Measurements from ENCODE around the gene SLC39A3. TPM values are rescaled to one million over a fixed set of nuclear protein-coding genes. Genes with fewer than 3 reads are reported as not detected.

Gene SLC39A3
- total RNA-seq, 1 experiment from 2014 or later: 87.4 TPM

DNA sequence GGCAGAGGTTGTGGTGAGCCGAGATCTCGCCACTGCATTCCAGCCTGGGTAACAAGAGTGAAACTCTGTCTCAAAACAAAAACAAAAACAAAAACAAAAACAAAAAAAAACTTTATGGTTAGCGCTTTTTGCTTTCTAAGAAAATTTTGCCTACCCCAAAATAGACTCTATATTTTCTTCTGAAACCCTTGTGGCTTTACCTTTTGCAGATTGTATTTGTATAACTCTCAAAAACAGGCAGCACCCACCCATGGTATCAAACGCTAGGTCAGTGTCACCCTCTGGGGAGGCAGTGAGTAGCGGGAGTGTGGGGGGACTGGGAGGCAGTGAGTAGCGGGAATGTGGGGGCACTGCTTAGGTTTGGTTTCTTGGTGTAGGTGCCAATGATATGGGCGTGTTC, 7.5 kb upstream of the SLC39A3 start:
- intact Hi-C loops (cut with micrococcal nuclease): no loop called here
- DNase-seq (no peak), ATAC-seq (no peak)
- Histone ChIP-seq H3K27me3 (ENCODE audit: low read length) (0 out of 2 replicates have a peak, but pooled peaks cover 4% of the 10 kb centered on the region), H3K9me3 (ENCODE audit: low read length) (no peaks in the 10 kb centered on the region), H3K9me2 (replicated peaks; ENCODE audit: low read length) (no peaks in the 10 kb centered on the region), H4K20me1 (ENCODE audit: low read length) (no peaks in the 10 kb centered on the region), H3K27ac (ENCODE audit: low read length) (no peak overlapping the region), H3K4me2 (ENCODE audit: low read length) (no peak overlapping the region), H3K79me2 (ENCODE audit: low read length) (no peaks in the 10 kb centered on the region), H3K36me3 (ENCODE audit: low read depth, low read length) (no peaks in the 10 kb centered on the region), H3K4me1 (ENCODE audit: insufficient read depth, low read length) (no peaks in the 10 kb centered on the region), H3F3A (ENCODE audit: low read length, unreplicated experiment) (no peaks in the 10 kb centered on the region), H2AFZ (ENCODE audit: low read length) (no peak overlapping the region), H3K9ac (ENCODE audit: low read length) (no peak overlapping the region), H3K4me3 (ENCODE audit: low read length) (no peak overlapping the region)
- ChIA-PET CTCF (no interaction called here), POLR2A (ENCODE audit: unreplicated experiment) (no interaction called here)
- no TSS peak for BruUV-seq (replicated peaks)
- no peak for TF ChIP-seq EZH2phosphoT487 (IDR thresholded peaks at IDR 0.05; ENCODE audit: borderline replicate concordance, low read length)
- TF ChIP-seq, protein P1, sequence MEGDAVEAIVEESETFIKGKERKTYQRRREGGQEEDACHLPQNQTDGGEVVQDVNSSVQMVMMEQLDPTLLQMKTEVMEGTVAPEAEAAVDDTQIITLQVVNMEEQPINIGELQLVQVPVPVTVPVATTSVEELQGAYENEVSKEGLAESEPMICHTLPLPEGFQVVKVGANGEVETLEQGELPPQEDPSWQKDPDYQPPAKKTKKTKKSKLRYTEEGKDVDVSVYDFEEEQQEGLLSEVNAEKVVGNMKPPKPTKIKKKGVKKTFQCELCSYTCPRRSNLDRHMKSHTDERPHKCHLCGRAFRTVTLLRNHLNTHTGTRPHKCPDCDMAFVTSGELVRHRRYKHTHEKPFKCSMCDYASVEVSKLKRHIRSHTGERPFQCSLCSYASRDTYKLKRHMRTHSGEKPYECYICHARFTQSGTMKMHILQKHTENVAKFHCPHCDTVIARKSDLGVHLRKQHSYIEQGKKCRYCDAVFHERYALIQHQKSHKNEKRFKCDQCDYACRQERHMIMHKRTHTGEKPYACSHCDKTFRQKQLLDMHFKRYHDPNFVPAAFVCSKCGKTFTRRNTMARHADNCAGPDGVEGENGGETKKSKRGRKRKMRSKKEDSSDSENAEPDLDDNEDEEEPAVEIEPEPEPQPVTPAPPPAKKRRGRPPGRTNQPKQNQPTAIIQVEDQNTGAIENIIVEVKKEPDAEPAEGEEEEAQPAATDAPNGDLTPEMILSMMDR (conservative IDR thresholded peaks at IDR 0.05; ENCODE audit: low read depth, low read length): no peak
- no peak for TF ChIP-seq EZH2 (IDR thresholded peaks at IDR 0.05; ENCODE audit: low read length, unreplicated experiment)

DNA sequence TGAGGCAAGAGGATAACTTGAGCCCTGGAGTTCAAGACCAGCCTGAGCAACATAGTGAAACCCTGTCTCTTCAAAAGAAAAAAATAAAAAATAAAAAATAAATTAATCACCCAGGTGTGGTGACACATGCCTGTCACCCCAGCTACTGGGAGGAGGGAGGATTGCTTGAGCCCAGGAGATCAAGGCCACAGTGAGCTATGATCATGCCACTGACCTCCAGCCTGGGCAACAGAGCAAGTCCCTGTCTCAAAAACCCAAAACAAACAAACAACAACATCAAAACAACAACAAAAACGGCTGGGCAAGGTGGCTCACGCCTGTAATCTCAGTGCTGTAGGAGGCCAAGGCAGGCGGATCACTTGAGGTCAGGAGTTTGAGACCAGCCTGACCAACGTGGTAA, 4.3 kb upstream of the SLC39A3 start:
- H3K4me3 ChIP-seq (ENCODE audit: low read length): no peak overlapping the region
- no peak overlapping the region for H3K4me2 ChIP-seq (ENCODE audit: low read length)
- no peak overlapping the region for H2AFZ ChIP-seq (ENCODE audit: low read length)
- DNase-seq (no peak), ATAC-seq (no peak)
- H3K27ac ChIP-seq (ENCODE audit: low read length): no peak overlapping the region
- BruUV-seq (replicated peaks): no TSS peak
- POLR2A ChIA-PET (ENCODE audit: unreplicated experiment): no interaction called here
- H3K9ac ChIP-seq (ENCODE audit: low read length): no peak overlapping the region
- H3K79me2 ChIP-seq (ENCODE audit: low read length): peaks cover 5% of the 10 kb centered on the region
- intact Hi-C loops (cut with micrococcal nuclease): no loop called here
- no peaks in the 10 kb centered on the region for H3K9me3 ChIP-seq (ENCODE audit: low read length)
- 0 out of 2 replicates have a peak, but pooled peaks cover 4% of the 10 kb centered on the region for H3K27me3 ChIP-seq (ENCODE audit: low read length)
- H3K4me1 ChIP-seq (ENCODE audit: insufficient read depth, low read length): no peaks in the 10 kb centered on the region
- no peaks in the 10 kb centered on the region for H3F3A ChIP-seq (ENCODE audit: low read length, unreplicated experiment)
- no peaks in the 10 kb centered on the region for H3K36me3 ChIP-seq (ENCODE audit: low read depth, low read length)
- TF ChIP-seq EZH2phosphoT487 (IDR thresholded peaks at IDR 0.05; ENCODE audit: borderline replicate concordance, low read length): no peak
- no peaks in the 10 kb centered on the region for H4K20me1 ChIP-seq (ENCODE audit: low read length)
- CTCF ChIA-PET: no interaction called here
- H3K9me2 ChIP-seq (replicated peaks; ENCODE audit: low read length): no peaks in the 10 kb centered on the region

DNA sequence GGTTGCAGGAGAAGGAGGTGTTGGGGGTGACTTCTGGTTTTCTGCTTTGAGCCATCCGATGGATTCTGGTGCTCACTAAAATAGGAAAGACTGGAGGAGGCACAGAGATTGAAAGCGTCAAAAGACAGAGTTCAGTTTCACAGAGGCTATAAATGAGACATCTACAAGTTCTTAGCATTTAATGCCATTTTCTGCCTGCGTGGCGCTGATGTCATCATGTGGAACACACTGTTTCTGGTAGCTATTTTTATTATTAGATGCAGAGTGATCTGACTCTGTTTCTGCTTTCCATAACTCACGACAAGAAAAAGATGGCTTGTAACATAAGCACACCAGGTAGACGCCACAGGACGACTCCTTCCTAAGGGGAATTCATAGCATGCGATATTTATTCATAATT, 3.3 kb upstream of the SLC39A3 start:
- H3K9me3 ChIP-seq (ENCODE audit: low read length): no peaks in the 10 kb centered on the region
- H3F3A ChIP-seq (ENCODE audit: low read length, unreplicated experiment): no peaks in the 10 kb centered on the region
- H3K27ac ChIP-seq (ENCODE audit: low read length): no peak overlapping the region
- no TSS peak for BruUV-seq (replicated peaks)
- H3K79me2 ChIP-seq (ENCODE audit: low read length): peaks cover 6% of the 10 kb centered on the region
- intact Hi-C loops (cut with micrococcal nuclease): no loop called here
- H3K36me3 ChIP-seq (ENCODE audit: low read depth, low read length): no peaks in the 10 kb centered on the region
- 0 out of 2 replicates have a peak, but pooled peaks cover 4% of the 10 kb centered on the region for H3K27me3 ChIP-seq (ENCODE audit: low read length)
- no peaks in the 10 kb centered on the region for H4K20me1 ChIP-seq (ENCODE audit: low read length)
- H3K9ac ChIP-seq (ENCODE audit: low read length): no peak overlapping the region
- H3K4me3 ChIP-seq (ENCODE audit: low read length): no peak overlapping the region
- ATAC-seq (no peak), DNase-seq (no peak)
- H3K4me1 ChIP-seq (ENCODE audit: insufficient read depth, low read length): no peaks in the 10 kb centered on the region
- ChIA-PET CTCF (no interaction called here), POLR2A (ENCODE audit: unreplicated experiment) (no interaction called here)
- no peaks in the 10 kb centered on the region for H3K9me2 ChIP-seq (replicated peaks; ENCODE audit: low read length)
- H3K4me2 ChIP-seq (ENCODE audit: low read length): no peak overlapping the region
- TF ChIP-seq EZH2 (IDR thresholded peaks at IDR 0.05; ENCODE audit: low read length, unreplicated experiment) (no peak), EZH2phosphoT487 (IDR thresholded peaks at IDR 0.05; ENCODE audit: borderline replicate concordance, low read length) (no peak)
- TF ChIP-seq, protein P1 (conservative IDR thresholded peaks at IDR 0.05; ENCODE audit: low read depth, low read length): no peak
- H2AFZ ChIP-seq (ENCODE audit: low read length): no peak overlapping the region
